ENCODE measurements around the gene PHLDB2.
A peak's percentile ranks its signal among the peaks of the same experiment; 100 is the strongest.
"Not testable (repeated sequence)": the region's sequence is repeated elsewhere in the genome, so short reads cannot be mapped to it uniquely, and the experiment has no call there.

Gene PHLDB2

DNA sequence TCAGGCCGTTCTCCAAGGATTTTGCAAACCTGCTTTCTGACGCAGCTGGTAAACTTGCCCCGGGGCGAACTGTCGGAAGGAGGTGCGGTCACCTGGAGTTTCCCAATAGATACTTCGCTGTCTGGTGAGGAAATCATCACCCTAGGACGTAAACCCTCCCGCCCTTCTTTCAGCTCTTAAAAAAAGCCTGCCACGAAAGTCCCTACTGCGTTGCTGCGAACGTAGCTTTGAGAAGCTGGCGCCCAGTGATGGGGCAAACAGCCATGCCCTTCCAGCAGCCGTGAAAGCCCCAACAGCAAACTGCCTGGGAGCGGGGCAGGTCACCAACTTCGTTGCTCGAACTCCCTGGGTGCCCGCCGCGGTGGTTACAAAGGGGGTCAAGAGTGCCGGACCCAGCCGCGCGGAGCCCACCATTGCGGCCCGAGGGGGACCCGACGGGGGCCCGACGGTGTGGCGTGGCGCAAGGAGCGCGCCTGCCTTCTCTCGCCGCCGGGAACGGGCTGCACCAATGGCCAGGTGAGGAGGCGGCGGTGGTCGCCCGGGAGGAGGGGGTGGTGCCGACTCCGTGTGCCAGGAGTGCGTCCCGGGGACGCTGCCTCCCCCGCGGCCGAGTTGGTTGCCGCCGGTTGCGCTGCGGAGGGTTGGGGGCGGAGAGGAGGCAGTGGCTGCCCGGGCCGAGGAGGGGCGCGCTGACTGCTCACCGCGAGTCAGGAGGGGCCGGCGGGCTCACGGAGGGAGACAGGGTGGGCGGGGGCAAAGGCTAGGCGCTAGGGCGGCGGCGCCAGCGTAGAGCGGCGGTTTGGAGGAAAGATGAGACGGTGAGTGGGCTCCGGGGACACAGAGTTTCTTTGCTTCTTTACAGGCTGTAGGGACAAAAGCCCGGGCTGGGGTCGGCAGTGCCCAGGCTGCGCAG is at the start of gene PHLDB2:
Gene PHLDB2, plus strand, starts transcription at position 205 of the 913 bp plus-strand sequence. CDS start 24,813 bp downstream, outside the sequence.
- DNase-seq (ENCODE audit: low read depth), result peak; percentile 53

DNA sequence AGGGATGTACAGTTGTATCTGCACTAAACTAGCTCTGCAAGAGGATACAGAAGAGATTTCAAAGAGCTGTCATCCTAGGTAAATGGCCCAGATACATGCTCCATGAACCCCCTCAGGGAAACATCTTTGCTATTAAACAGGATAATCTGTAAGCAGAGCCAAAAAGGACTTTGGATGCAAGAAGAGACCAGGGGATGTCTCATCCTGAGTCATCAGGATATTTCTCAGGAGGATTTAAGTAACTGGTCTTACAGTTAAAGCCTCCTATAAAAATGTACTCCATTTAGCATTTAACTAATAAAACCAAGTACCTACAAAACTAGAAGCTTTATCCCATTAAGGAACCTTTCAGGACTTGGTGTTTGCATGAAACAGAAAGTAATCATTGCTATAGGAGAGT is 48.2 kb upstream of the PHLDB2 start:
- peak; percentile 83 for DNase-seq (ENCODE audit: low read depth)

DNA sequence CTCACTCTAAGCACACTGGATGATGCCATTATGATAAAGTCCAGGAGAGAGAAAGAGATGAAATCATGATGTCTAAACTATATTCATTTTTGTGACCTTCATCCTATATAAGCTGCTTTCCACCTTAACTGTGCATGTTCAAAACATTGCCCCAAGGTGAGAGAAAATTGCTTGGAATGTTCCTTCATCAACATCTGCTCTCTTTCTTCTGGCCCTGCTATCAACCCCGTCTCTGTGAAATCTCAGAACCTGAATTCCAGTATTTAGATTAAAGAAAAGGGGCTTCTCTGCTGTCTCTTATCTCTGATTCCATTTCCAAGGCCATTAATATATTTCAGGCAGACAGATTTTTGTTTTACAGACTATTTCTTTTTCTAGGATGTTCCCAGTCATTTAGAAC is 47.3 kb upstream of the PHLDB2 start:
- DNase-seq (ENCODE audit: low read depth), result no peak

DNA sequence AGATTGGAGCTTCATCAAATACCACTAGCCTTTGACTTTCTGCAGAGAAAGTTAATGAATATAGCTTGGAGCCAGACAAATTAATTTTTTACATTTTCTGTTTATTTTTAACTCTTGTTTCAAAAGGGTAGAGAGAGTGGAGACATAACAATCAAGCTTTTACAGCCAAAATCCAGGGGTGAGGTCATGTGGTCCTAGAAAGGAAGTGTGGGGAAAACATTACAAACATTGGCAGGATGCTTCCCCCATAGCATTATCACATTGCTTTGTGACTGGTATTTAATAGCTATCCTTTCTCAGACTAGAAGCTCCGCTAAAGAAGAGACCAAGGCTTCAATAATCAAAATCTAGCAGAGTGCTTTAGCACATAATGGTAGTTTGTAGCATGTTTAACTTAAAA is 46.4 kb upstream of the PHLDB2 start:
- DNase-seq (ENCODE audit: low read depth), result no peak

- DNase-seq (ENCODE audit: low read depth), result no peak
Measured at GRCh38 chr3:111813441-111813840, 45.6 kb upstream of the PHLDB2 start.

GRCh38 chr3:111813979-111814378 is 45.1 kb upstream of the PHLDB2 start:
- no peak for DNase-seq (ENCODE audit: low read depth)

DNA sequence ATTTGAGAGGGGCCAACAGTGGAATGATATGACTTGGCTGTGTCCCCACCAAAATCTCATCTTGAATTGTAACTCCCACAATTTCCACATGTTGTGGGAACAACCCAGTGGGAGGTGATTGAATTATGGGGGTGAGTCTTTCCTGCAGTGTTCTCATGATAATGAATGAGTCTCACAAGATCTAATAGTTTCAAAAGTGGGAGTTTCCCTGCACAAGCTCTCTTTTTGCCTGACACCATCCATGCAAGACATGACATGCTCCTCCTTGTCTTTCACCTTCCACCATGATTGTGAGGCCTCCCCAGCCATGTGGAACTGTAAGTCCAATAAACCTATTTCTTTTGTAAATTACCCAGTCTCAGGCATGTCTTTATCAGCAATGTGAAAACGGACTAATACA is 42.3 kb upstream of the PHLDB2 start:
- not testable (repeated sequence) for DNase-seq (ENCODE audit: low read depth)

GRCh38 chr3:111819927-111820326 is 39.1 kb upstream of the PHLDB2 start:
- no peak for DNase-seq (ENCODE audit: low read depth)

GRCh38 chr3:111820651-111821050 is 38.4 kb upstream of the PHLDB2 start:
- no peak for DNase-seq (ENCODE audit: low read depth)

DNA sequence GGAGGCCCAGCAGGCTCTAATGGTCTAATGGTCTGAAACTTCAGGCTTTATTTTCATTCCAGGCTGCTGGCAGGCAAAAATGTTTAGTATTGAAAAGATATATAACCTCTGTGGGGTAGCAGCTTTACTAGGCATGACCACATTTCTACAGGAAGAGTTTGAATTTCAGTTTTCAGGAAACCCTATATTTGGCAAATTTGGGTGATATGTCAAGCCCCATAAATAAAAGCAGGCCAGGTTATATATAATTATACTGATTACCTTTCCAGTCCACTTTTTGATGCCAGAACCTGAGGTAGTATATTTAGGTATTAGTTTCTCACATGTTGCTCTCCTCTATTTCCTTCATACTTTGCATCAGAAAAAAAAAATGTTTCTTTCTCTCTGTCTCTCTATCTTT is 37.2 kb upstream of the PHLDB2 start:
- DNase-seq (ENCODE audit: low read depth), result no peak

DNA sequence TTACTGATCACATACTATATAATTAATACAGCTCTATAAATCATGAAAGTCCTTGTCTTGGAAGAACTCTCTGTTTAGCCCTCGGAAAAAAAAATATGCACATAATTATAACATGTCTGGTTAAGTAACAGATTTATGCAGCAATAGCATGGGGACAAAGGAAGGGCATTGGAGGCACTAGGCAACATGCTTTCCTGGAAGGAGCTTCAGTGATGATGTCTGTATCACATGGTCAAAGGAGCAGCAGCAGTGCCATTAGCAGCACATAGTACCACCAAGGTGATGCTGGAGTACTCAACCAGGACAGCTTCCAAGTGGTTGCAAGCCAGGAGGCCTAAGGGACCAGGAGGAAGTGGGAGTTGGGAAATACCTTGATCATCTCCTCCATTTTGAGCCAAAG is 36.3 kb upstream of the PHLDB2 start:
- DNase-seq (ENCODE audit: low read depth), result no peak

GRCh38 chr3:111823341-111823855 is 35.7 kb upstream of the PHLDB2 start:
- DNase-seq (ENCODE audit: low read depth), result no peak

DNA sequence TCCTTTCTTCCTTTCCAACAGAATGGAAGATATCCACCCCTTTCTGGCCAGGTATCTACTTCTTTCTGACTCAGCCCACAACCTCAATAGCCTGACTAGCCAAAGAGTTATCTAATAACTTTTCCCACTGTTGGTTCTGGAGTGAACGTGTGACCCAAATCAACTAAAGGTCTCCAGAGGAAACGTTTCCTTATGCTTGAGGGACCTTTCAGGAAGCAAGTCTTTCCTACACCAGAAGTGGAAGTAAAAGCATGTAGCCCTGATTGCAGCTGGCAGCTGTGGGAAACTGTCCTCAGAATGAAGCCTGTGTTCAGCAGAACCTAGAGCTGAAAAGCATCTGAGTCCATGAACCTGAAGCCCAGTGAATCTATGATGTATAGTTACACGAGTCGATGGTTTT is 34.7 kb upstream of the PHLDB2 start:
- no peak for DNase-seq (ENCODE audit: low read depth)

DNA sequence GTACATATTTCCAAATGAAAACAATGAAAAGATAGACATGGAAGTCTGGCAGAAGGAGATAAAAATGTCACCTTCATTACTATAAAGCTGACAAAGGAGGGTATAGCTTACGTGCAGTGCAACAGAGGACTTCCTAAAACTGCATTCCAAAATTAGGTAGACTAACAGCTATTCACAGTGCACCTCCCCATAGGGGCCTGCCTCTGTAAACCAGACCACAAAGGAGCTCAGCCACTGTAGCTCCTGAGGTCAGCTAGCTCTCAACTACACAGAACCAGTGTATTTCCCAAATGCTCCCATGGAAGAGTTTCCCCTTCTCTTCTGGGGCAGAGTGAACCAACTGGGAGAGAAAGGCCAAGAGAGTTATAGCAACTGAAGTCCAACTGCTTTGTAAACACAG is 31.2 kb upstream of the PHLDB2 start:
- DNase-seq (ENCODE audit: low read depth), result no peak

DNA sequence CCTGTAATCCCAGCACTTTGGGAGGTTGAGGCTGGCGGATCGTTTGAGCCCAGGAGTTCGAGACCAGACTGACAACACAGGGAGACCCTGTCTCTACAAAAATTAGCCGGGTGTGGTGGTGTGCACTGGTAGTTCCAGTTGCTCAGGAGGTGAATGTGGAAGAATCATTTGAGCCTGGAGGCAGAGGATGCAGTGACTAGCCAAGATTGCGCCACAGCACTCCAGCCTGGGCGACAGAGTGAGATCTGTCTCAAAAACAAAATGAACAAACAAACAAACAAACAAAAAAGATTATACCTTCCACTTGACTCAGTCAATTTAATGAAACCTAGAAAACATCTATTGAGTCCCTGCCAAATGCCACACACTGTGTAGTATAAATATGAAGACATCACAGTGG is 30.5 kb upstream of the PHLDB2 start:
- DNase-seq (ENCODE audit: low read depth), result no peak

DNA sequence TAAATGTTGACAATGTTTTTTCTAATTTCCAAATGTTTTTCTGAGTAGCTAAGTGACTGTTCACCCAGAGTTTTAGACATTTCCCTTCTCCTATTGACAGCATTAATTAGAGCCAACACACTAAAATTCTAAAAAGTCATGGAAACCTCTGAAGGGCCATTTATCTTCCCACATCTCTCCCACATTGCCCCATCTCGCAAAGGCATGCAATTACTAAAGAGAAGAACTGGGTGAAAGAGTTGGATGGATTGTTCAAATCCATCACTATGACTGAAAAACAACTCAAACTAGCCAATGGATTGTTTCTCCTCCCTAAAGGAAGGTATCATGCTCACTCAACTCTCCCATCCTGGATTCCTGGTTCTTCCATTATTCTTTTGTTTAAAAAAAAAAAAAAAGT is 30.0 kb upstream of the PHLDB2 start:
- no peak for DNase-seq (ENCODE audit: low read depth)

GRCh38 chr3:111831840-111832239 is 27.2 kb upstream of the PHLDB2 start:
- DNase-seq (ENCODE audit: low read depth), result peak; percentile 28

DNA sequence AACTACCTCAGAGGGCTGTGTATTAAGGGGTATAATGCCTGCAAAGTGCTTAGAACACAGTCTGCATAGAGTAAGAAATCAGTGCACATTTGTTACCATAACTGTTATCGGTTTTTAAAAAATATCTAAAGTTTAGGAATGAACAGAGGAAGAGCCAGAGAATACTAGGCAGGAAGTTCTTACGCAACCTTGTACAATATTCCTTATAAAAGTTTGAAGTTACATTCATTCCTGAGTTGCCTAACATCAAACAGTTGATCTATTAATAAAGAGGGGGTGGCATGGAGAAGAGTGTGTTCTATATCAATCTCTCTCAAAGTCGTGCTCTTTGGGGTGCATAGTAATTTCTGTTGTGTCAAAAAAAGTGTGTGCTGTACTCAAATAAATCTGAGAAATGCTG is 22.0 kb upstream of the PHLDB2 start:
- DNase-seq (ENCODE audit: low read depth), result no peak

GRCh38 chr3:111838133-111838532 is 20.9 kb upstream of the PHLDB2 start:
- no peak for DNase-seq (ENCODE audit: low read depth)

GRCh38 chr3:111846039-111846438 is 13.0 kb upstream of the PHLDB2 start:
- no peak for DNase-seq (ENCODE audit: low read depth)

GRCh38 chr3:111846717-111847116 is 12.3 kb upstream of the PHLDB2 start:
- peak; percentile 35 for DNase-seq (ENCODE audit: low read depth)

- no peak for DNase-seq (ENCODE audit: low read depth)
Measured at GRCh38 chr3:111848283-111848682, 10.8 kb upstream of the PHLDB2 start.

DNA sequence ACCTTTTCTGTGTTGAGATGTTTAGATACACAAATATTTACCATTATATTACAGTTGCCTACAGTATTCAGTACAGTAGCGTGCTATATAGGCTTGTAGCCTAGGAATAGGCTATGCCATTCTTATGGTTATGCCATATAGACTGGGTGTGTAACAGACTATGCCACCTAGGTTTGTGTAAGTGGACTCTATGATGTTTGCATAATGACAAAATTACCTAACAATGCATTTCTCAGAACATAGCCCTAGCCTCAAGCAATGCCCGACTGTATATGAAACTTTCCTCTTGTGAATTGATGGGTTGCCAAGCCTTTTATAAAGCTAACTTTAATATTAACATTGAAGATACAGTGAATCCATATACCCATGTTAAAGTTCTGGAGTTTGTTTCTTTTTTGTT is 10.3 kb upstream of the PHLDB2 start:
- no peak for DNase-seq (ENCODE audit: low read depth)

DNA sequence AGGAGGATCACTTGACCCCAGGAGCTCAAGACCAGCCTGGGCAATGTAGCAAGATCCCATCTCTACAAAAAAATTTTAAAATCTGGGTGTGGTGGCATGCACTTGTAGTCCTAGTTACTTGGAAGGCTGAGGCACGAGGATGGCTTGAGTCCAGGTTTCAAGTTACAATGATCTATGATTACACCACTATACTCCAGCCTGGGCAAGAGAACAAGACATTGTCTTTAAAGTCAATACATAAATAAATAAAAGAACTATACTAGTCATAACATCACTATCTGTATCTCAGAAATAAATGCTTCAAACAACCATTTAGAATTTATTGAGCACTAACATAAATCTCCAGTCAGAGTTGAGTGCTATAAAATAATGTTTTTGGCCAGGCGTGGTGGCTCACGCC is 8.5 kb upstream of the PHLDB2 start:
- DNase-seq (ENCODE audit: low read depth), result peak; percentile 34
